H9 (cell line): ENCODE results near the gene QSOX1. TPM values are rescaled to one million over a fixed set of nuclear protein-coding genes. Genes with fewer than 3 reads are reported as not detected.

Source experiments
- DNase-seq: peaks from one replicate; pipeline ENCODE4 v3.0.0-alpha.2; 2017
- H2AFZ ChIP-seq: one replicate; pipeline ENCODE4 v1.6.1; 2013; ENCODE audit warnings: mild to moderate bottlenecking, low read length, control low read depth, moderate library complexity
- H2AK5ac ChIP-seq: 2 replicates; pipeline ENCODE4 v1.6.1; 2013; ENCODE audit warnings: low read length, control low read depth, mixed read lengths; ENCODE audit not compliant: insufficient read length
- H2BK120ac ChIP-seq: one replicate; pipeline ENCODE4 v1.6.1; 2013; ENCODE audit warnings: low read depth, mild to moderate bottlenecking, low read length, control low read depth, inconsistent platforms; ENCODE audit not compliant: poor library complexity, severe bottlenecking
- H2BK12ac ChIP-seq: 2 replicates; pipeline ENCODE4 v1.6.1; 2013; ENCODE audit warnings: low read length, control low read depth, mixed read lengths, low read depth; ENCODE audit not compliant: insufficient read length
- H2BK15ac ChIP-seq: 2 replicates; pipeline ENCODE4 v1.6.1; 2013; ENCODE audit warnings: low read depth, low read length, control low read depth
- H2BK20ac ChIP-seq: one replicate; pipeline ENCODE4 v1.6.1; 2013; ENCODE audit warnings: low read depth, mild to moderate bottlenecking, low read length, control low read depth, inconsistent platforms; ENCODE audit not compliant: poor library complexity, severe bottlenecking
- H2BK5ac ChIP-seq: 2 replicates; pipeline ENCODE4 v1.6.1; 2013; ENCODE audit warnings: low read length, control low read depth, mixed read lengths; ENCODE audit not compliant: insufficient read length
- H3K14ac ChIP-seq: 2 replicates; pipeline ENCODE4 v1.6.1; 2013; ENCODE audit warnings: low read length, control low read depth; ENCODE audit not compliant: insufficient read depth
- H3K18ac ChIP-seq: 2 replicates; pipeline ENCODE4 v1.6.1; 2013; ENCODE audit warnings: low read depth, mild to moderate bottlenecking, mixed read lengths, low read length, control low read depth; ENCODE audit not compliant: insufficient read length
- H3K23ac ChIP-seq: 2 replicates; pipeline ENCODE4 v1.6.1; 2013; ENCODE audit warnings: low read length, control low read depth, mixed read lengths, low read depth; ENCODE audit not compliant: insufficient read length
- H3K23me2 ChIP-seq: 2 replicates; pipeline ENCODE4 v1.6.1; 2013; ENCODE audit warnings: low read depth, mild to moderate bottlenecking, mixed read lengths, low read length, control low read depth; ENCODE audit not compliant: insufficient read length, poor library complexity, severe bottlenecking
- H3K27ac ChIP-seq: 2 replicates; pipeline ENCODE4 v1.5.1; 2013; ENCODE audit warnings: low read length, control low read depth, mixed read lengths, low read depth; ENCODE audit not compliant: insufficient read length
- H3K27me3 ChIP-seq: 2 replicates; pipeline ENCODE4 v1.6.1; 2013; ENCODE audit warnings: low read length, control low read depth, inconsistent platforms; ENCODE audit not compliant: insufficient read depth
- H3K4ac ChIP-seq: 2 replicates; pipeline ENCODE4 v1.6.1; 2013; ENCODE audit warnings: low read depth, mild to moderate bottlenecking, control low read depth, inconsistent platforms, low read length, moderate library complexity
- H3K4me1 ChIP-seq: 2 replicates; pipeline ENCODE4 v1.6.1; 2013; ENCODE audit warnings: low read length, control low read depth, inconsistent platforms; ENCODE audit not compliant: insufficient read depth
- H3K4me2 ChIP-seq: 2 replicates; pipeline ENCODE4 v1.6.1; 2013; ENCODE audit warnings: low read length, control low read depth, mixed read lengths; ENCODE audit not compliant: insufficient read length, insufficient read depth
- H3K56ac ChIP-seq: 2 replicates; pipeline ENCODE4 v1.6.1; 2013; ENCODE audit warnings: low read depth, mild to moderate bottlenecking, mixed read lengths, low read length, control low read depth; ENCODE audit not compliant: insufficient read length
- H3K79me1 ChIP-seq: 2 replicates; pipeline ENCODE4 v1.6.1; 2013; ENCODE audit warnings: low read depth, mild to moderate bottlenecking, moderate library complexity, low read length, control low read depth, inconsistent platforms; ENCODE audit not compliant: insufficient read depth, poor library complexity, severe bottlenecking
- H3K79me2 ChIP-seq: 2 replicates; pipeline ENCODE4 v1.6.1; 2013; ENCODE audit warnings: low read length, control low read depth, inconsistent platforms; ENCODE audit not compliant: insufficient read depth
- H3K9ac ChIP-seq: 2 replicates; pipeline ENCODE4 v1.6.1; 2013; ENCODE audit warnings: low read length, control low read depth, mixed read lengths; ENCODE audit not compliant: insufficient read length; ENCODE audit errors: extremely low read depth
- H3K9me3 ChIP-seq: one replicate; pipeline ENCODE4 v1.6.1; 2013; ENCODE audit warnings: low read depth, low read length, inconsistent platforms; ENCODE audit not compliant: control insufficient read depth
- H3T11ph ChIP-seq: one replicate; pipeline ENCODE4 v1.6.1; 2013; ENCODE audit warnings: mild to moderate bottlenecking, low read length, control low read depth, inconsistent platforms
- H4K20me1 ChIP-seq: one replicate; pipeline ENCODE4 v1.6.1; 2013; ENCODE audit not compliant: control insufficient read depth, insufficient read length, insufficient read depth
- H4K5ac ChIP-seq: 2 replicates; pipeline ENCODE4 v1.6.1; 2013; ENCODE audit warnings: low read depth, mild to moderate bottlenecking, mixed read lengths, low read length, control low read depth; ENCODE audit not compliant: insufficient read length
- H4K8ac ChIP-seq: replicated peaks from 2 replicates; pipeline ENCODE4 v1.6.1; 2013; ENCODE audit warnings: low read length, control low read depth, mixed read lengths, low read depth; ENCODE audit not compliant: insufficient read length
- H4K91ac ChIP-seq: 2 replicates; pipeline ENCODE4 v1.6.1; 2013; ENCODE audit warnings: low read depth, mild to moderate bottlenecking, moderate library complexity, mixed read lengths, low read length, control low read depth; ENCODE audit not compliant: insufficient read length
- H3K27ac Mint-ChIP-seq, 3 experiments: 2 replicates in 2 of 3; 3 replicates in 1 of 3; pipeline ENCODE4 v1.8.0; 2020 to 2021; ENCODE audit warnings: mixed read lengths in 3 of 3, mild to moderate bottlenecking in 1 of 3, moderate library complexity in 1 of 3
- H3K27me3 Mint-ChIP-seq: 2 replicates; pipeline ENCODE4 v1.8.0; 2021; ENCODE audit warnings: low read depth, mild to moderate bottlenecking, moderate library complexity, mixed read lengths
- H3K36me3 Mint-ChIP-seq, 3 experiments: 2 replicates in 2 of 3; 3 replicates in 1 of 3; pipeline ENCODE4 v1.8.0; 2020 to 2021; ENCODE audit warnings: low read depth in 3 of 3, mixed read lengths in 3 of 3; ENCODE audit not compliant: insufficient read depth in 1 of 3
- H3K4me1 Mint-ChIP-seq, 2 experiments: 2 replicates each; pipeline ENCODE4 v1.8.0; 2020; ENCODE audit warnings: mixed read lengths in 2 of 2
- H3K4me3 Mint-ChIP-seq, 2 experiments: 2 replicates in 1 of 2; 3 replicates in 1 of 2; pipeline ENCODE4 v1.8.0; 2020 to 2021; ENCODE audit warnings: mild to moderate bottlenecking in 2 of 2, mixed read lengths in 2 of 2, moderate library complexity in 1 of 2
- H3K9me3 Mint-ChIP-seq, 2 experiments: 2 replicates in 1 of 2; 3 replicates in 1 of 2; pipeline ENCODE4 v1.8.0; 2020; ENCODE audit warnings: mild to moderate bottlenecking in 2 of 2, mixed read lengths in 2 of 2, moderate library complexity in 1 of 2
- CTCF ChIP-seq: fragments of 200-600 bp; sonication (generic); conservative IDR thresholded peaks from 3 replicates; pipeline ENCODE4 v1.8.0; 2021; ENCODE audit warnings: antibody characterized with exemption, mild to moderate bottlenecking
- WGBS: extraction: QIAGEN DNeasy Blood & Tissue Kit; methylation state at CpG from one replicate; pipeline ENCODE4 v1.1.7; 2013; ENCODE audit warnings: missing lambda C conversion rate, low lambda C conversion rate, mixed read lengths; ENCODE audit not compliant: insufficient read length; ENCODE audit errors: extremely low coverage; 5-methylcytosine and 5-hydroxymethylcytosine counted together
- total RNA-seq: library from RNA; stranded (reverse); gene quantifications from 2 replicates; pipeline ENCODE4 v1.2.1, GENCODE V29; 2021

The QSOX1 gene
- total RNA-seq, 1 experiment from 2014 or later, result 79.2 TPM

DNA sequence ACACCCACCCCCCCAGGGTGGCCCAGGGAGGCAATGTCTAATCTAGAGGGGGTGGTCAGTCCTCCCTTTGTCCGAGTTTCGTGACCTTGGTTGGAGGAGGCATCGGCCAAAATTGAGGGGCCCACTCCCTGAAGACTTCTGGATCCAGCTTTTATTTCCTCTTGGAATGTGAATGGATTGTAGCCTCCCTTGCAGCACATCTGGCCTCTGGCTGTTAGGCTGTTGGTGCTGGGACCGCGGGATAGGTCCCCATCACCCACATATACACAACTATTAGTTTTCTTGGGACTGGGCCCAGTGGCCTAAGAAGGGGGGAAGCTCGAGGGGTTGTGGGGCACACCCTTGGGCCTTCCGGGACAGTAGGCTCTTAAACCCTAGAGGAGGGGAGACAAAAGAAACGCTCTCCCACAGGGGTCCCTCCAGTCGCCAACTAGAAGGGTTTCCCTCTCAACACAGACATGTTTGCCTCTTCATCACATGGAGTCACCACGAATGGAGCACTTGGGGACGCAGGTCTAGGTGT is 77.9 kb downstream of the QSOX1 start:
- Histone ChIP-seq H3K4me2 (peak overlapping the region; percentile 76), H4K8ac (no peak overlapping the region)
- H3K27me3 Mint-ChIP-seq, result peaks cover 93% of the 10 kb centered on the region

More for the DNA sequence above, 77.9 kb downstream of the QSOX1 start:
- Histone ChIP-seq H3K27me3 (peaks cover 81% of the 10 kb centered on the region), H4K91ac (no peak overlapping the region), H4K5ac (no peak overlapping the region), H2AK5ac (no peak overlapping the region), H2BK15ac (no peak overlapping the region), H3K23ac (no peak overlapping the region), H2BK120ac (no peak overlapping the region), H2BK5ac (no peak overlapping the region), H3K23me2 (peaks cover 46% of the 10 kb centered on the region), H2AFZ (no peak overlapping the region), H3K14ac (no peak overlapping the region), H2BK20ac (no peak overlapping the region), H3K79me2 (no peaks in the 10 kb centered on the region), H3K79me1 (no peaks in the 10 kb centered on the region), H3T11ph (no peak overlapping the region), H3K4ac (no peak overlapping the region), H3K4me1 (peaks cover 17% of the 10 kb centered on the region), H4K20me1 (no peaks in the 10 kb centered on the region), H3K27ac (no peak overlapping the region), H3K18ac (no peak overlapping the region), H3K56ac (no peak overlapping the region), H2BK12ac (no peak overlapping the region), H3K9ac (no peak overlapping the region), H3K9me3 (no peaks in the 10 kb centered on the region)
- Mint-ChIP-seq H3K9me3 (peaks cover 3 to 5% of the 10 kb centered on the region in 2 experiments; a peak in 3 of 5 replicates), H3K4me3 (peak overlapping the region; percentile 19 to 89; a peak in 3 of 5 replicates), H3K36me3 (peaks cover 0 to 2% (median 0%) of the 10 kb centered on the region in 3 experiments; a peak in 1 of 7 replicates), H3K4me1 (peaks cover 54 to 59% of the 10 kb centered on the region in 2 experiments), H3K27ac (no peak overlapping the region)
- no CpG with 5 or more reads among the region's 11 CpGs for WGBS
- TF ChIP-seq CTCF, result no peak
- no peak for DNase-seq
